ENCODE results near the gene GDNF.

Gene GDNF

GRCh38 chr5:37777432-37778130 lies 62.3 kb downstream of the GDNF start:
- no peak for DNase-seq (ENCODE audit: low spot score)

GRCh38 chr5:37776826-37777225 lies 63.0 kb downstream of the GDNF start:
- no peak for DNase-seq (ENCODE audit: low spot score)

GRCh38 chr5:37774912-37775483 lies 64.8 kb downstream of the GDNF start:
- peak; percentile 20 for DNase-seq (ENCODE audit: low spot score)

- DNase-seq (ENCODE audit: low spot score): no peak
Observed at GRCh38 chr5:37773809-37774208, 66.0 kb downstream of the GDNF start.

GRCh38 chr5:37772255-37772654 lies 67.6 kb downstream of the GDNF start:
- DNase-seq (ENCODE audit: low spot score): no peak

GRCh38 chr5:37771731-37772130 lies 68.1 kb downstream of the GDNF start:
- no peak for DNase-seq (ENCODE audit: low spot score)

GRCh38 chr5:37771203-37771611 lies 68.6 kb downstream of the GDNF start:
- no peak for DNase-seq (ENCODE audit: low spot score)

- no peak for DNase-seq (ENCODE audit: low spot score)
Observed at GRCh38 chr5:37770786-37771185, 69.1 kb downstream of the GDNF start.

- DNase-seq (ENCODE audit: low spot score): no peak
Observed at GRCh38 chr5:37769840-37770239, 70.0 kb downstream of the GDNF start.

GRCh38 chr5:37769108-37769507 lies 70.7 kb downstream of the GDNF start:
- no peak for DNase-seq (ENCODE audit: low spot score)

GRCh38 chr5:37768371-37768770 lies 71.5 kb downstream of the GDNF start:
- DNase-seq (ENCODE audit: low spot score): no peak

GRCh38 chr5:37767961-37768360 lies 71.9 kb downstream of the GDNF start:
- no peak for DNase-seq (ENCODE audit: low spot score)

GRCh38 chr5:37767251-37767650 lies 72.6 kb downstream of the GDNF start:
- DNase-seq (ENCODE audit: low spot score): no peak
